K562 treated with DMSO at 1 percent for 48 hours (cell line): Measurements from ENCODE around the gene LGR6. TPM values are rescaled to one million over a fixed set of nuclear protein-coding genes. Genes with fewer than 3 reads are reported as not detected.

Source experiments
- total RNA-seq: library from RNA; unstranded; fragments of 300-600 nt; gene quantifications from 2 replicates; pipeline ENCODE4 v1.2.3, GENCODE V29; 2022; ENCODE audit warnings: low replicate concordance; ENCODE audit errors: extremely low read depth

Gene LGR6
- not detected in 2 replicates for total RNA-seq

GRCh38 chr1:202193614-202194327 lies at the start of gene LGR6:
LGR6 (plus strand) TSS chr1:202193799; CDS start chr1:202193990, 191 bp downstream.

GRCh38 chr1:202144402-202145067 lies 49.1 kb upstream of the LGR6 start, which contains the start of gene ARL8A:
ARL8A (minus strand) TSS chr1:202144737; CDS start chr1:202144572, 165 bp downstream.

GRCh38 chr1:202160377-202160940 lies 33.1 kb upstream of the LGR6 start, which contains the start of gene PTPN7:
PTPN7 (minus strand) TSS chr1:202160602; CDS start chr1:202159402, 1,200 bp downstream.

GRCh38 chr1:202348509-202349205 lies 155.1 kb downstream of the LGR6 start, which contains the start of gene PPP1R12B:
PPP1R12B (plus strand) TSS chr1:202348699; CDS start chr1:202348852, 153 bp downstream.

Other genes starting within 250 kb of the LGR6 start
- gene LMOD1, start 247.3 kb upstream of the LGR6 start, total RNA-seq, result not detected in 2 replicates
- not detected in 2 replicates for gene TIMM17A, start 238.3 kb upstream of the LGR6 start, total RNA-seq
- gene RNPEP, start 211.2 kb upstream of the LGR6 start, total RNA-seq, result not detected in 2 replicates
- not detected in 2 replicates for gene ELF3, start 183.2 kb upstream of the LGR6 start, total RNA-seq
- not detected in 2 replicates for gene GPR37L1, start 70.9 kb upstream of the LGR6 start, total RNA-seq
- not detected in 2 replicates for gene ARL8A, start 49.1 kb upstream of the LGR6 start, total RNA-seq
- gene PTPN7, start 33.2 kb upstream of the LGR6 start, total RNA-seq, result not detected in 2 replicates
- gene UBE2T, start 148.1 kb downstream of the LGR6 start, total RNA-seq, result not detected in 2 replicates
- not detected in 2 replicates for gene PPP1R12B, start 154.9 kb downstream of the LGR6 start, total RNA-seq